GM23338 (cell line): ENCODE data around the gene CCNYL1.

Experiments used
- CREB1 ChIP-seq: fragments of 250-450 bp; sonication (Bioruptor Pico); IDR thresholded peaks from 2 replicates; pipeline ENCODE4 v1.5.0; 2020; ENCODE audit warnings: low read depth, mild to moderate bottlenecking, moderate library complexity
- EZH2 ChIP-seq: fragments of 200-600 bp; sonication (generic); IDR thresholded peaks from one replicate; pipeline ENCODE4 v1.8.0; 2017; ENCODE audit warnings: antibody characterized with exemption, mild to moderate bottlenecking, low read depth; ENCODE audit not compliant: unreplicated experiment
- JUNB ChIP-seq: IDR thresholded peaks from one replicate; pipeline ENCODE4 v1.6.1; 2016; ENCODE audit warnings: antibody characterized with exemption; ENCODE audit not compliant: unreplicated experiment
- POLR2AphosphoS5 ChIP-seq: IDR thresholded peaks from 2 replicates; pipeline ENCODE4 v1.6.1; 2016; ENCODE audit warnings: antibody characterized with exemption, low read depth
- STAT1 ChIP-seq: IDR thresholded peaks from one replicate; pipeline ENCODE4 v1.6.1; 2016; ENCODE audit warnings: antibody characterized with exemption; ENCODE audit not compliant: unreplicated experiment
- ZNF114 ChIP-seq: fragments of 250-450 bp; sonication (Bioruptor Pico); IDR thresholded peaks from 2 replicates; pipeline ENCODE4 v1.5.0; 2020; ENCODE audit warnings: mild to moderate bottlenecking, moderate library complexity
- TF ChIP-seq, protein P1 (sequence below), 2 experiments: fragments of 200-600 bp in 1 of 2; sonication (generic) in 1 of 2; conservative IDR thresholded peaks; 2 replicates each; pipeline versions ENCODE4 v1.5.1 to v1.6.1; 2016 to 2017; ENCODE audit warnings: antibody characterized with exemption in 2 of 2, low read depth in 2 of 2, mild to moderate bottlenecking in 2 of 2, moderate library complexity in 1 of 2
- TF ChIP-seq, protein P2 (sequence below): IDR thresholded peaks from one replicate; pipeline ENCODE4 v1.6.1; 2018; ENCODE audit warnings: antibody characterized with exemption; ENCODE audit not compliant: unreplicated experiment

GRCh38 chr2:207674826-207675225 lies 36.6 kb upstream of the CCNYL1 start:
- TF ChIP-seq, protein P1, sequence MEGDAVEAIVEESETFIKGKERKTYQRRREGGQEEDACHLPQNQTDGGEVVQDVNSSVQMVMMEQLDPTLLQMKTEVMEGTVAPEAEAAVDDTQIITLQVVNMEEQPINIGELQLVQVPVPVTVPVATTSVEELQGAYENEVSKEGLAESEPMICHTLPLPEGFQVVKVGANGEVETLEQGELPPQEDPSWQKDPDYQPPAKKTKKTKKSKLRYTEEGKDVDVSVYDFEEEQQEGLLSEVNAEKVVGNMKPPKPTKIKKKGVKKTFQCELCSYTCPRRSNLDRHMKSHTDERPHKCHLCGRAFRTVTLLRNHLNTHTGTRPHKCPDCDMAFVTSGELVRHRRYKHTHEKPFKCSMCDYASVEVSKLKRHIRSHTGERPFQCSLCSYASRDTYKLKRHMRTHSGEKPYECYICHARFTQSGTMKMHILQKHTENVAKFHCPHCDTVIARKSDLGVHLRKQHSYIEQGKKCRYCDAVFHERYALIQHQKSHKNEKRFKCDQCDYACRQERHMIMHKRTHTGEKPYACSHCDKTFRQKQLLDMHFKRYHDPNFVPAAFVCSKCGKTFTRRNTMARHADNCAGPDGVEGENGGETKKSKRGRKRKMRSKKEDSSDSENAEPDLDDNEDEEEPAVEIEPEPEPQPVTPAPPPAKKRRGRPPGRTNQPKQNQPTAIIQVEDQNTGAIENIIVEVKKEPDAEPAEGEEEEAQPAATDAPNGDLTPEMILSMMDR (conservative IDR thresholded peaks at IDR 0.05; ENCODE audit: low read depth in 2 of 2): peak; percentile 18 to 52; a peak in 2 of 4 replicates
- TF ChIP-seq ZNF114 (CRISPR knock-in tag) (no peak), POLR2AphosphoS5 (no peak), STAT1 (no peak), JUNB (no peak), CREB1 (CRISPR knock-in tag) (no peak), EZH2 (no peak)
- TF ChIP-seq, protein P2, sequence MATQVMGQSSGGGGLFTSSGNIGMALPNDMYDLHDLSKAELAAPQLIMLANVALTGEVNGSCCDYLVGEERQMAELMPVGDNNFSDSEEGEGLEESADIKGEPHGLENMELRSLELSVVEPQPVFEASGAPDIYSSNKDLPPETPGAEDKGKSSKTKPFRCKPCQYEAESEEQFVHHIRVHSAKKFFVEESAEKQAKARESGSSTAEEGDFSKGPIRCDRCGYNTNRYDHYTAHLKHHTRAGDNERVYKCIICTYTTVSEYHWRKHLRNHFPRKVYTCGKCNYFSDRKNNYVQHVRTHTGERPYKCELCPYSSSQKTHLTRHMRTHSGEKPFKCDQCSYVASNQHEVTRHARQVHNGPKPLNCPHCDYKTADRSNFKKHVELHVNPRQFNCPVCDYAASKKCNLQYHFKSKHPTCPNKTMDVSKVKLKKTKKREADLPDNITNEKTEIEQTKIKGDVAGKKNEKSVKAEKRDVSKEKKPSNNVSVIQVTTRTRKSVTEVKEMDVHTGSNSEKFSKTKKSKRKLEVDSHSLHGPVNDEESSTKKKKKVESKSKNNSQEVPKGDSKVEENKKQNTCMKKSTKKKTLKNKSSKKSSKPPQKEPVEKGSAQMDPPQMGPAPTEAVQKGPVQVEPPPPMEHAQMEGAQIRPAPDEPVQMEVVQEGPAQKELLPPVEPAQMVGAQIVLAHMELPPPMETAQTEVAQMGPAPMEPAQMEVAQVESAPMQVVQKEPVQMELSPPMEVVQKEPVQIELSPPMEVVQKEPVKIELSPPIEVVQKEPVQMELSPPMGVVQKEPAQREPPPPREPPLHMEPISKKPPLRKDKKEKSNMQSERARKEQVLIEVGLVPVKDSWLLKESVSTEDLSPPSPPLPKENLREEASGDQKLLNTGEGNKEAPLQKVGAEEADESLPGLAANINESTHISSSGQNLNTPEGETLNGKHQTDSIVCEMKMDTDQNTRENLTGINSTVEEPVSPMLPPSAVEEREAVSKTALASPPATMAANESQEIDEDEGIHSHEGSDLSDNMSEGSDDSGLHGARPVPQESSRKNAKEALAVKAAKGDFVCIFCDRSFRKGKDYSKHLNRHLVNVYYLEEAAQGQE: no peak
